ENCODE measurements around the gene AQP4.

DNA sequence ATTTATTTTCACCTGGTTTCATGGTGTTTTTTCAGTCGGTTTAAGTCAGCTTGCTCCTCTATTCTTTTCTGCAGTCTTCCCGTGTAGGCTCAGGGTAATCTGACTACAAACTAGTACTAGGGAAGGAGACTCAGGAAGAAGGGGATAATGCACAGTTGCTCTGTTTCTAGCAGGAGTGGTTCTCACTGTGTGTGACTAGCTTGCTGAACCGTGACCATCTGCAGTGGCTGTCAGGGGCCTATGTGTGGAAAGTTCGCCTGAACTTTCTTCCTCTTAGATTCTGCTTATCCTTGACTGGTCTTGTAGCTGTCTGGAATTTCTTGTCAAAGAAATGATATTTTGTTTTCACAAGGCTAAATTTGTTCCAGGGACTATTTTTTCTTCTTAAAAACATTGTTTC is 46.3 kb upstream of the AQP4 start:
- TF ChIP-seq TAF1 (IDR thresholded peaks at IDR 0.05; ENCODE audit: low read depth, low read length) (no peak), POLR2A (IDR thresholded peaks at IDR 0.05; ENCODE audit: low read depth, low read length) (no peak), SPI1 (IDR thresholded peaks at IDR 0.05; ENCODE audit: low read depth, low read length) (no peak), POLR2AphosphoS5 (IDR thresholded peaks at IDR 0.05; ENCODE audit: low read depth, low read length) (no peak), PAX5 (IDR thresholded peaks at IDR 0.05; ENCODE audit: insufficient read depth, low read length, severe bottlenecking) (no peak)

Measured in GM12891 (cell line).